ENCODE measurements around the gene PRAME. TPM values are rescaled to one million over a fixed set of nuclear protein-coding genes. Genes with fewer than 3 reads are reported as not detected.

The PRAME gene
- total RNA-seq, 1 experiment from 2014 or later, result 68.4 TPM

DNA sequence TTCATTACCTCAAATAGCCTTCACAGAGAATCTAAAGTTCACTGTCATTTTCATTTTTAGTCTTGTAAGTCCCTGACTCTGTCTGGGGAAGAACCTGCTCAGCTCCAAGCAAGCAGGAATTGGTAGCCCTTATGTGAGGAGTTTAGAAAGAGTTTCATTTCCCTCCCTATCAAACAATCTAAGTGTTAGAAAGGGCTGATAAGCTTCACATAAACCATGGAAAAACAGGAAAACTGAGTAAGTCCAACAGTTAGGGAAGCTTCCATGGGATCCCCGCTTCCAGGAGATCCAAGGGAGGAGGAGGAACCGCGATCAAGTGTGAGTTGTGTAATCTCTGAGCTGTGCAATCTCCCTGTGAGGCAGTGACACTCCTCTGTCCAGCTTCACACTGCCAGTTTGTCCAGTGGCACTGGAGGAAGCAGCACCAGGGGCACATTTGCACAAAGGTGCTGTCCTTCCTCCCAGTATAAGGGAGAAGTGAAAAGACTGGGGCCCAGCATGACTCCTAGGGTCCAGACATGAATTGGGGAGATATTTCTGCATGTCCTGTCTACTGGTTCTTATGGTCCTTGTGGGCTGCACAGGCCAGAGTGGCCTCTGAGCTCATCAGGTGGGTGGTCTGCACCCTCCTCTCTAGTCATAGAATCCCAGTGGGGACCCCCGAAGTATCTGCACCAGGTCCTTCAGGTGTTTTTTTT, 4.3 kb downstream of the PRAME start:
- TF ChIP-seq, protein P1, sequence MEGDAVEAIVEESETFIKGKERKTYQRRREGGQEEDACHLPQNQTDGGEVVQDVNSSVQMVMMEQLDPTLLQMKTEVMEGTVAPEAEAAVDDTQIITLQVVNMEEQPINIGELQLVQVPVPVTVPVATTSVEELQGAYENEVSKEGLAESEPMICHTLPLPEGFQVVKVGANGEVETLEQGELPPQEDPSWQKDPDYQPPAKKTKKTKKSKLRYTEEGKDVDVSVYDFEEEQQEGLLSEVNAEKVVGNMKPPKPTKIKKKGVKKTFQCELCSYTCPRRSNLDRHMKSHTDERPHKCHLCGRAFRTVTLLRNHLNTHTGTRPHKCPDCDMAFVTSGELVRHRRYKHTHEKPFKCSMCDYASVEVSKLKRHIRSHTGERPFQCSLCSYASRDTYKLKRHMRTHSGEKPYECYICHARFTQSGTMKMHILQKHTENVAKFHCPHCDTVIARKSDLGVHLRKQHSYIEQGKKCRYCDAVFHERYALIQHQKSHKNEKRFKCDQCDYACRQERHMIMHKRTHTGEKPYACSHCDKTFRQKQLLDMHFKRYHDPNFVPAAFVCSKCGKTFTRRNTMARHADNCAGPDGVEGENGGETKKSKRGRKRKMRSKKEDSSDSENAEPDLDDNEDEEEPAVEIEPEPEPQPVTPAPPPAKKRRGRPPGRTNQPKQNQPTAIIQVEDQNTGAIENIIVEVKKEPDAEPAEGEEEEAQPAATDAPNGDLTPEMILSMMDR (IDR thresholded peaks at IDR 0.05), result no peak
- TF ChIP-seq, protein P2, sequence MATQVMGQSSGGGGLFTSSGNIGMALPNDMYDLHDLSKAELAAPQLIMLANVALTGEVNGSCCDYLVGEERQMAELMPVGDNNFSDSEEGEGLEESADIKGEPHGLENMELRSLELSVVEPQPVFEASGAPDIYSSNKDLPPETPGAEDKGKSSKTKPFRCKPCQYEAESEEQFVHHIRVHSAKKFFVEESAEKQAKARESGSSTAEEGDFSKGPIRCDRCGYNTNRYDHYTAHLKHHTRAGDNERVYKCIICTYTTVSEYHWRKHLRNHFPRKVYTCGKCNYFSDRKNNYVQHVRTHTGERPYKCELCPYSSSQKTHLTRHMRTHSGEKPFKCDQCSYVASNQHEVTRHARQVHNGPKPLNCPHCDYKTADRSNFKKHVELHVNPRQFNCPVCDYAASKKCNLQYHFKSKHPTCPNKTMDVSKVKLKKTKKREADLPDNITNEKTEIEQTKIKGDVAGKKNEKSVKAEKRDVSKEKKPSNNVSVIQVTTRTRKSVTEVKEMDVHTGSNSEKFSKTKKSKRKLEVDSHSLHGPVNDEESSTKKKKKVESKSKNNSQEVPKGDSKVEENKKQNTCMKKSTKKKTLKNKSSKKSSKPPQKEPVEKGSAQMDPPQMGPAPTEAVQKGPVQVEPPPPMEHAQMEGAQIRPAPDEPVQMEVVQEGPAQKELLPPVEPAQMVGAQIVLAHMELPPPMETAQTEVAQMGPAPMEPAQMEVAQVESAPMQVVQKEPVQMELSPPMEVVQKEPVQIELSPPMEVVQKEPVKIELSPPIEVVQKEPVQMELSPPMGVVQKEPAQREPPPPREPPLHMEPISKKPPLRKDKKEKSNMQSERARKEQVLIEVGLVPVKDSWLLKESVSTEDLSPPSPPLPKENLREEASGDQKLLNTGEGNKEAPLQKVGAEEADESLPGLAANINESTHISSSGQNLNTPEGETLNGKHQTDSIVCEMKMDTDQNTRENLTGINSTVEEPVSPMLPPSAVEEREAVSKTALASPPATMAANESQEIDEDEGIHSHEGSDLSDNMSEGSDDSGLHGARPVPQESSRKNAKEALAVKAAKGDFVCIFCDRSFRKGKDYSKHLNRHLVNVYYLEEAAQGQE (IDR thresholded peaks at IDR 0.05; ENCODE audit: insufficient read depth in 1 of 2, low read depth in 2 of 2, low read length in 1 of 2), result no peak
- no peak for TF ChIP-seq SIN3A (IDR thresholded peaks at IDR 0.05; ENCODE audit: borderline replicate concordance, insufficient read depth, low read depth, low read length)
- no peak for TF ChIP-seq TCF7L2 (IDR thresholded peaks at IDR 0.05; ENCODE audit: low read depth, low read length)
- ChIA-PET CTCF (no interaction called here), POLR2A (no interaction called here)
- ATAC-seq (no peak), DNase-seq (ENCODE audit: low read depth, low spot score) (no peak)
- no peak overlapping the region for H3K4me3 ChIP-seq (ENCODE audit: low read depth in 2 of 2, low read length in 2 of 2)
- no peak overlapping the region for H3K27ac ChIP-seq (ENCODE audit: low read length)
- no peaks in the 10 kb centered on the region for H3K9me3 ChIP-seq (ENCODE audit: control insufficient read depth, insufficient read depth, low read depth, low read length)
- no peaks in the 10 kb centered on the region for H3K27me3 ChIP-seq (ENCODE audit: control insufficient read depth, insufficient read depth, low read length)
- BruUV-seq (replicated peaks), result no TSS peak
- H3K36me3 ChIP-seq (ENCODE audit: control insufficient read depth, insufficient read depth, low read length), result peaks cover 9% of the 10 kb centered on the region
- intact Hi-C loops (cut with micrococcal nuclease; ENCODE audit: unreplicated experiment) (no loop called here), in situ Hi-C loops (cut with HindIII; ENCODE audit: low pct_unique_long_range_greater_than_20kb, low sequenced_read_pairs) (no loop called here)
- peaks cover 9% of the 10 kb centered on the region for H3K4me1 ChIP-seq (ENCODE audit: control insufficient read depth, insufficient read depth, low read length)

DNA sequence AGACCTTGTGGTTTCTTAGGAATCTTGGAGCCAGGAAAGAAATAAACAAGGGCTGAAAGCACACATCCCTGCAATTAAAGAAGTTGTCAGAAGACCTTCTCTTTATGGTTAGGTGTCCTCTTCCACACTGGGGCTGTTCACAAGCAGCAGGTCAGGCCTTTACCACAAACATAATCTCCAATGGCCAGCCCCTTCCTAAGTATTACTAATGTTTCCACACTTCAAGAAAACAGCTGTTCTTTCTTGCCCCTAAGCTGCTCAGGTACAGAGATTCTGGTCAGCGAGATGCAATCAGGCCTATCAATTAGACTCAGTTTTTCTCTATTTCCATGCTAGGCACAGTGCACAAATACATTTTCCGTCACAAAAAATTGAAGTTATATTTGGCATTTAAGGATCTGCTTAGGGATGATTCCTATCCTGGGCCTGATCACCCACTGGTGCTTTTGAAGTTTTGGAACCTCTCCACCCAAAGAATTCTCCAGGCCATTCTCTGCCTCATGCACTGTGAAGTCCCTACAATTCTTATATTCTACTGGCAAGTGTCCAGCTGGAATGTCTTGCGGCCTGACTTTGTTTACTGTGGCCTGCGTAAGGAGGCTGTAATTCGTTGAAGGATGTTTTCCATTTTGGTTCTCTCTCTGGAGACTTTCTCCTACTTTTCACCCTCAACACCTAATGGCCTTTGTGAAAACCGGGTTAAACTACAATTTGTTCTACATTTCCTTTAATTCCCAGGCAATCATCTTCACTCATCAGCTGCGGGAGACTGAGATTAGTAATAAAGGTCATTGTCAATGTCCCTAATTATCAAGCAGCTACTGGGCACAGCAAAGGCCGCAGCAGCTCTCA, 5.1 kb downstream of the PRAME start:
- in situ Hi-C loops (cut with HindIII; ENCODE audit: low pct_unique_long_range_greater_than_20kb, low sequenced_read_pairs), result no loop called here
- no TSS peak for BruUV-seq (replicated peaks)
- ChIA-PET CTCF (no interaction called here), POLR2A (no interaction called here)
- intact Hi-C loops (cut with micrococcal nuclease; ENCODE audit: unreplicated experiment), result no loop called here
- Histone ChIP-seq H3K27me3 (ENCODE audit: control insufficient read depth, insufficient read depth, low read length) (no peaks in the 10 kb centered on the region), H3K27ac (ENCODE audit: low read length) (no peak overlapping the region), H3K9me3 (ENCODE audit: control insufficient read depth, insufficient read depth, low read depth, low read length) (no peaks in the 10 kb centered on the region), H3K4me3 (ENCODE audit: low read depth in 2 of 2, low read length in 2 of 2) (no peak overlapping the region), H3K4me1 (ENCODE audit: control insufficient read depth, insufficient read depth, low read length) (peaks cover 4% of the 10 kb centered on the region; the same call in 1 of the 2 replicates), H3K36me3 (ENCODE audit: control insufficient read depth, insufficient read depth, low read length) (peaks cover 11% of the 10 kb centered on the region)
- TF ChIP-seq, protein P2 (IDR thresholded peaks at IDR 0.05; ENCODE audit: insufficient read depth in 1 of 2, low read depth in 2 of 2, low read length in 1 of 2), result no peak
- no peak for TF ChIP-seq POLR2AphosphoS5 (IDR thresholded peaks at IDR 0.05; ENCODE audit: low read depth, low read length)
- TF ChIP-seq, protein P1 (IDR thresholded peaks at IDR 0.05), result no peak
- TF ChIP-seq TCF7L2 (IDR thresholded peaks at IDR 0.05; ENCODE audit: low read depth, low read length), result no peak
- no peak for TF ChIP-seq SIN3A (IDR thresholded peaks at IDR 0.05; ENCODE audit: borderline replicate concordance, insufficient read depth, low read depth, low read length)
- DNase-seq (ENCODE audit: low read depth, low spot score), result no peak
- ATAC-seq, result no peak

All from Panc1 (cell line).